OCI-LY7 (cell line): ENCODE data around the gene CYP4A22. TPM values are rescaled to one million over a fixed set of nuclear protein-coding genes. Genes with fewer than 3 reads are reported as not detected.

Experiments used
- BruUV-seq: library from RNA; stranded (reverse); fragments of 400-500 nt; replicated peaks from 2 replicates; lab custom pipeline; 2021; lab: Mats Ljungman, UMichigan
- CTCF ChIA-PET: fragments of 300-600 bp; sonication (Branson Sonifier 250); formaldehyde crosslinking; loops from one replicate; lab custom pipeline; 2022; ENCODE audit warnings: antibody characterized with exemption; ENCODE audit not compliant: unreplicated experiment; lab: Charles Lee
- POLR2A ChIA-PET: fragments of 300-600 bp; sonication (Branson Sonifier 250); formaldehyde crosslinking; loops from one replicate; lab custom pipeline; 2022; ENCODE audit warnings: antibody characterized with exemption; lab: Charles Lee
- DNase-seq: peaks from one replicate; pipeline ENCODE4 v3.0.0-alpha.2; 2015; ENCODE audit warnings: low spot score
- H2AFZ ChIP-seq: fragments of 200-600 bp; sonication (generic), shearing (Covaris generic); 2 replicates; pipeline ENCODE4 v1.6.1; 2014; ENCODE audit warnings: mild to moderate bottlenecking, antibody characterized with exemption, low read length, moderate library complexity
- H3K27ac ChIP-seq: fragments of 200-600 bp; sonication (generic); 2 replicates; pipeline ENCODE4 v1.5.1; 2014; ENCODE audit warnings: mixed run types, low read depth, mild to moderate bottlenecking, moderate library complexity, low read length, inconsistent platforms; ENCODE audit not compliant: poor library complexity, severe bottlenecking
- H3K36me3 ChIP-seq: fragments of 200-600 bp; sonication (generic); 2 replicates; pipeline ENCODE4 v1.6.1; 2014; ENCODE audit warnings: mild to moderate bottlenecking, antibody characterized with exemption, low read length, moderate library complexity, mixed read lengths; ENCODE audit not compliant: insufficient read depth
- H3K4me1 ChIP-seq: fragments of 200-600 bp; sonication (generic); 2 replicates; pipeline ENCODE4 v1.5.1; 2014; ENCODE audit warnings: mild to moderate bottlenecking, low read length; ENCODE audit not compliant: insufficient read depth, poor library complexity, severe bottlenecking
- H3K4me2 ChIP-seq: fragments of 200-600 bp; sonication (generic); 2 replicates; pipeline ENCODE4 v1.6.1; 2014; ENCODE audit warnings: mild to moderate bottlenecking, low read length
- H3K4me3 ChIP-seq: fragments of 200-600 bp; sonication (generic); 2 replicates; pipeline ENCODE4 v1.5.1; 2014; ENCODE audit warnings: mild to moderate bottlenecking, low read depth, low read length; ENCODE audit not compliant: poor library complexity, severe bottlenecking
- H3K79me2 ChIP-seq: fragments of 200-600 bp; sonication (generic); 2 replicates; pipeline ENCODE4 v1.6.1; 2016; ENCODE audit warnings: low read depth, mild to moderate bottlenecking, low read length, moderate library complexity, mixed read lengths; ENCODE audit not compliant: insufficient read depth
- H3K9me2 ChIP-seq: fragments of 200-600 bp; sonication (generic); 2 replicates; pipeline ENCODE4 v1.6.1; 2016; ENCODE audit warnings: mild to moderate bottlenecking, low read length, mixed read lengths; ENCODE audit not compliant: insufficient read depth
- H3K9me3 ChIP-seq: fragments of 200-600 bp; sonication (generic); 2 replicates; pipeline ENCODE4 v1.6.1; 2014; ENCODE audit warnings: mild to moderate bottlenecking, mixed run types, low read length, mixed read lengths
- H4K20me1 ChIP-seq: fragments of 200-600 bp; sonication (generic); 2 replicates; pipeline ENCODE4 v1.6.1; 2014; ENCODE audit warnings: mild to moderate bottlenecking, antibody characterized with exemption, low read length, moderate library complexity, mixed read lengths; ENCODE audit not compliant: insufficient read depth
- EZH2phosphoT487 ChIP-seq: fragments of 200-600 bp; sonication (generic); IDR thresholded peaks from 2 replicates; pipeline ENCODE4 v1.6.1; 2018; ENCODE audit warnings: low read depth, borderline replicate concordance, mild to moderate bottlenecking, mixed run types, antibody characterized with exemption, low read length, moderate library complexity, mixed read lengths
- intact Hi-C: fragments of 100-400 bp; cut with micrococcal nuclease; formaldehyde crosslinking; loops from one replicate; pipeline ENCODE4 v1.10.0; 2022; ENCODE audit not compliant: unreplicated experiment
- total RNA-seq, 2 experiments: library from RNA; depleted of rRNA in 1 of 2; stranded (reverse); fragments of >200 nt in 1 of 2; shearing (Covaris generic) in 1 of 2; gene quantifications; 2 replicates each; pipeline ENCODE4 v1.2.3, GENCODE V29; 2014 to 2022
- TF ChIP-seq, protein P1 (sequence below): fragments of 200-600 bp; sonication (generic); conservative IDR thresholded peaks from 2 replicates; pipeline ENCODE4 v1.5.1; 2014; ENCODE audit warnings: mild to moderate bottlenecking, antibody characterized with exemption, low read length, moderate library complexity, mixed read lengths

CYP4A22 gene
- total RNA-seq, 2 experiments from 2014 or later, result not detected

DNA sequence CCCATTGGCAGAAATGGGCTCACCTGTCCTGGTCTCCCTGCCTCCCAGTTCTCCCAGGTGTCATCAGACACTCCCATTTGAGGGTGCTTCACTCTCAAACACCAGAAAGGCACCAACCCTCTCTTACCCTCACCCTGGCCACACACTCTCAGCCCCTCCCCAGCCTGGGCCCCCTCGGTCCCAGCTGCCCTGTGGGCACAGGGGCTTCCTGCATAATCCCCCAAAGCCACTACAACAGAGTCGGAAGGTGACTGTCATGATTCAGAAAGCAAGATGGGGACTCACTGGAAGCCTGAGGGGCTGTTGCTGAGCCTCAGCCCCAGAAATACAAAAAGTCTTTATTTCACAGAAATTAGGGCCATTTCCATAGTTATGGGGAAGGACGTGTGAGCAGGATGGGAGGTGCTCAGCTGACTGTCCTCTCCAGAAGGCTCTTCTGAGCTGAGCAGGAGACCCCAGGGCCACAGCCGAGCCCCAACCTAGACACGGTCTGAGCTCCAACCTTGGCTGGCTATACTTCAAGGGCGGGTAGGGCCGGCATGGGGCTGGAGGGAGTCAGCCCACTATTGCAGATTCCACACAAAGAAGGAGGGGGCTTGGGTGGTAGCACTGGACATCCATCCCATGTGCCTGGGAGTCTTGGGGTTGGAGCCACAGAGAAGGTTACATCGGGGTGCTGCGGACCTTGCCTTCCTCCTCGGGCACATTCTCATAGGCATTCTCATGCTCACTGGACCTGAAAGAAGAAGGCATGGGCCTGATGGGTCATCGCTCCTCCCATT is 46.3 kb downstream of the CYP4A22 start:
- Histone ChIP-seq H3K79me2 (no peaks in the 10 kb centered on the region), H4K20me1 (no peaks in the 10 kb centered on the region), H3K4me2 (no peak overlapping the region), H3K9me3 (no peaks in the 10 kb centered on the region), H3K36me3 (no peaks in the 10 kb centered on the region), H3K9me2 (no peaks in the 10 kb centered on the region), H3K27ac (no peak overlapping the region), H3K4me1 (no peaks in the 10 kb centered on the region), H2AFZ (no peak overlapping the region), H3K4me3 (no peak overlapping the region)
- ChIA-PET CTCF (no interaction called here), POLR2A (interaction anchor here (0.6 kb wide), 1 partner anchor 80 kb away, joined by 3 read pairs; no protein-coding TSS in a partner anchor)
- TF ChIP-seq, protein P1, sequence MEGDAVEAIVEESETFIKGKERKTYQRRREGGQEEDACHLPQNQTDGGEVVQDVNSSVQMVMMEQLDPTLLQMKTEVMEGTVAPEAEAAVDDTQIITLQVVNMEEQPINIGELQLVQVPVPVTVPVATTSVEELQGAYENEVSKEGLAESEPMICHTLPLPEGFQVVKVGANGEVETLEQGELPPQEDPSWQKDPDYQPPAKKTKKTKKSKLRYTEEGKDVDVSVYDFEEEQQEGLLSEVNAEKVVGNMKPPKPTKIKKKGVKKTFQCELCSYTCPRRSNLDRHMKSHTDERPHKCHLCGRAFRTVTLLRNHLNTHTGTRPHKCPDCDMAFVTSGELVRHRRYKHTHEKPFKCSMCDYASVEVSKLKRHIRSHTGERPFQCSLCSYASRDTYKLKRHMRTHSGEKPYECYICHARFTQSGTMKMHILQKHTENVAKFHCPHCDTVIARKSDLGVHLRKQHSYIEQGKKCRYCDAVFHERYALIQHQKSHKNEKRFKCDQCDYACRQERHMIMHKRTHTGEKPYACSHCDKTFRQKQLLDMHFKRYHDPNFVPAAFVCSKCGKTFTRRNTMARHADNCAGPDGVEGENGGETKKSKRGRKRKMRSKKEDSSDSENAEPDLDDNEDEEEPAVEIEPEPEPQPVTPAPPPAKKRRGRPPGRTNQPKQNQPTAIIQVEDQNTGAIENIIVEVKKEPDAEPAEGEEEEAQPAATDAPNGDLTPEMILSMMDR, result no peak
- no peak for TF ChIP-seq EZH2phosphoT487
- no peak for DNase-seq
- no TSS peak for BruUV-seq
- intact Hi-C loops, result no loop called here

DNA sequence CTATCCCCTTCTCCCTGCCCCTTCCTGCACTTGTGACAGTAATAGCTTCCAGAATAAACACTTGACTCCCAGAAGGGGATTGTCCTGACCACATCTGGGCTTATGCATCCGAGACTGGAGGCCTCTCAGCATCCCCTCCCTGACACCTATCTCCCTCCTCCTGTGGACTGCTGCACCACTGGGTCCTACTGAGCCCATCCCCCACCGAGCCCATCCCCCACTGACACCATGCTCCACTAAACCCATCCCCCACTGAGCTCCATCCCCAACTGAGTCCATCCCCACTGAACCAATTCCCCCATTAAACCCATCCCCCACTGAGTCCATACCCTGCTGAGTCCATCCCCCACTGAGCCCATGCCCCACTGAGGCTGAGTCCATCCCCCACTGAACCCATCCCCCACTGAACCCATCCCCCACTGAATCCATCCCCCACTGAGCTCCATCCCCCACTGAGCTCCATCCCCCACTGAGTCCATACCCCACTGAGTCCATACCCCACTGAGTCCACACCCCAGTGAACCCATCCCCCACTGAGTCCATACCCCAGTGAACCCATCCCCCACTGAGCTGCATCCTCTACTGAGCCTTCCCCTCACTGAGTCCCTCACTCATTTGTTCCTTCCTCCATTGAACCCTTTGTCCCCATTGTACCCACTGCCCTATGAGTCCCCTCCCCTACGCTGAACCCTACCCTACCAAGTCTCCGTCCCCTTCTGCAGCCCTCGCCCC is 47.0 kb downstream of the CYP4A22 start:
- Histone ChIP-seq H3K4me2 (no peak overlapping the region), H3K27ac (no peak overlapping the region), H4K20me1 (no peaks in the 10 kb centered on the region), H3K4me1 (no peaks in the 10 kb centered on the region), H2AFZ (no peak overlapping the region), H3K36me3 (no peaks in the 10 kb centered on the region), H3K4me3 (no peak overlapping the region), H3K9me2 (no peaks in the 10 kb centered on the region), H3K79me2 (no peaks in the 10 kb centered on the region), H3K9me3 (no peaks in the 10 kb centered on the region)
- intact Hi-C loops, result no loop called here
- no TSS peak for BruUV-seq
- ChIA-PET CTCF (no interaction called here), POLR2A (interaction anchor here (0.5 to 0.6 kb wide), 3 partner anchors 26 to 79 kb away, joined by 3 read pairs; no protein-coding TSS in a partner anchor)
- TF ChIP-seq, protein P1, result no peak
- TF ChIP-seq EZH2phosphoT487, result no peak
- DNase-seq, result no peak
